ENCODE results near the gene CD93. TPM values are rescaled to one million over a fixed set of nuclear protein-coding genes. Genes with fewer than 3 reads are reported as not detected.

The CD93 gene
- total RNA-seq, 1 donor from 2014 or later = 46.7 TPM

GRCh38 chr20:23120936-23121750, 35.0 kb upstream of the CD93 start:
- DNase-seq (ENCODE audit: low spot score) = peak; percentile 44

GRCh38 chr20:23120261-23120660, 34.1 kb upstream of the CD93 start:
- no peak for DNase-seq (ENCODE audit: low spot score)

- DNase-seq (ENCODE audit: low spot score) = no peak
Measured at GRCh38 chr20:23119456-23120216, 33.5 kb upstream of the CD93 start.

- no peak for DNase-seq (ENCODE audit: low spot score)
Measured at GRCh38 chr20:23118766-23119165, 32.6 kb upstream of the CD93 start.

- no peak for DNase-seq (ENCODE audit: low spot score)
Measured at GRCh38 chr20:23118144-23118543, 32.0 kb upstream of the CD93 start.

- DNase-seq (ENCODE audit: low spot score) = no peak
Measured at GRCh38 chr20:23117738-23118137, 31.6 kb upstream of the CD93 start.

GRCh38 chr20:23116311-23117089, 30.4 kb upstream of the CD93 start:
- peak; percentile 77 for DNase-seq (ENCODE audit: low spot score)

GRCh38 chr20:23115822-23116221, 29.7 kb upstream of the CD93 start:
- peak; percentile 26 for DNase-seq (ENCODE audit: low spot score)

- no peak for DNase-seq (ENCODE audit: low spot score)
Measured at GRCh38 chr20:23114448-23115082, 28.4 kb upstream of the CD93 start.

- peak; percentile 63 for DNase-seq (ENCODE audit: low spot score)
Measured at GRCh38 chr20:23114018-23114417, 27.9 kb upstream of the CD93 start.

- no peak for DNase-seq (ENCODE audit: low spot score)
Measured at GRCh38 chr20:23112595-23112994, 26.5 kb upstream of the CD93 start.

- no peak for DNase-seq (ENCODE audit: low spot score)
Measured at GRCh38 chr20:23111944-23112342, 25.8 kb upstream of the CD93 start.

GRCh38 chr20:23111307-23111943, 25.3 kb upstream of the CD93 start:
- no peak for DNase-seq (ENCODE audit: low spot score)

- DNase-seq (ENCODE audit: low spot score) = no peak
Measured at GRCh38 chr20:23108871-23109270, 22.7 kb upstream of the CD93 start.

- DNase-seq (ENCODE audit: low spot score) = no peak
Measured at GRCh38 chr20:23107466-23107865, 21.3 kb upstream of the CD93 start.

- no peak for DNase-seq (ENCODE audit: low spot score)
Measured at GRCh38 chr20:23106271-23106851, 20.2 kb upstream of the CD93 start.

- no peak for DNase-seq (ENCODE audit: low spot score)
Measured at GRCh38 chr20:23105193-23105592, 19.1 kb upstream of the CD93 start.

GRCh38 chr20:23103284-23104018, 17.3 kb upstream of the CD93 start:
- peak; percentile 51 for DNase-seq (ENCODE audit: low spot score)

- no peak for DNase-seq (ENCODE audit: low spot score)
Measured at GRCh38 chr20:23101696-23102406, 15.7 kb upstream of the CD93 start.
